GM23338 (cell line): Measurements from ENCODE around the gene ZIC5. TPM values are rescaled to one million over a fixed set of nuclear protein-coding genes. Genes with fewer than 3 reads are reported as not detected.
A peak's percentile ranks its signal among the peaks of the same experiment; 100 is the strongest.

Experiments
- ATAC-seq: fragments of 200-7000 bp; cut with Tn5 transposase; 3 replicates; pipeline ENCODE4 v1.9.1; 2020
- DNase-seq: peaks from one replicate; pipeline ENCODE4 v3.0.0-alpha.2; 2015; ENCODE audit warnings: low spot score
- H2AFZ ChIP-seq: fragments of 200-600 bp; sonication (generic); 2 replicates; pipeline ENCODE4 v1.8.0; 2016; ENCODE audit warnings: antibody characterized with exemption, mild to moderate bottlenecking, moderate library complexity
- H3F3A ChIP-seq: fragments of 200-600 bp; sonication (generic); replicated peaks from 2 replicates; pipeline ENCODE4 v1.8.0; 2017; ENCODE audit warnings: antibody characterized with exemption, mixed run types, low read depth
- H3K27ac ChIP-seq: fragments of 200-600 bp; sonication (generic); 2 replicates; pipeline ENCODE4 v1.6.1; 2016; ENCODE audit warnings: low read depth
- H3K27me3 ChIP-seq: fragments of 200-600 bp; sonication (generic); 2 replicates; pipeline ENCODE4 v1.8.0; 2016; ENCODE audit warnings: mild to moderate bottlenecking, mixed run types, moderate library complexity; ENCODE audit not compliant: insufficient read depth
- H3K36me3 ChIP-seq: fragments of 200-600 bp; sonication (generic); 2 replicates; pipeline ENCODE4 v1.8.0; 2016; ENCODE audit warnings: mild to moderate bottlenecking; ENCODE audit not compliant: insufficient read depth
- H3K4me1 ChIP-seq: fragments of 200-600 bp; sonication (generic); 2 replicates; pipeline ENCODE4 v1.8.0; 2016; ENCODE audit warnings: mild to moderate bottlenecking, moderate library complexity; ENCODE audit not compliant: insufficient read depth
- H3K4me2 ChIP-seq: fragments of 200-600 bp; sonication (generic); 2 replicates; pipeline ENCODE4 v1.7.1; 2017; ENCODE audit warnings: mixed run types
- H3K4me3 ChIP-seq: fragments of 200-600 bp; sonication (generic); 2 replicates; pipeline ENCODE4 v1.6.1; 2016; ENCODE audit warnings: mixed run types
- H3K79me2 ChIP-seq: fragments of 200-600 bp; sonication (generic); replicated peaks from 2 replicates; pipeline ENCODE4 v1.8.0; 2017; ENCODE audit warnings: mild to moderate bottlenecking; ENCODE audit not compliant: insufficient read depth
- H3K9me2 ChIP-seq: fragments of 200-600 bp; sonication (generic); 2 replicates; pipeline ENCODE4 v1.8.0; 2017; ENCODE audit not compliant: insufficient read depth
- H4K20me1 ChIP-seq: fragments of 200-600 bp; sonication (generic); replicated peaks from 2 replicates; pipeline ENCODE4 v1.8.0; 2017; ENCODE audit warnings: mild to moderate bottlenecking; ENCODE audit not compliant: insufficient read depth
- H3K27ac Mint-ChIP-seq: 2 replicates; pipeline ENCODE4 v1.8.0; 2020; ENCODE audit warnings: inconsistent platforms, mild to moderate bottlenecking, moderate library complexity, mixed read lengths
- H3K27me3 Mint-ChIP-seq: 3 replicates; pipeline ENCODE4 v1.8.0; 2022; ENCODE audit warnings: low read depth, mild to moderate bottlenecking, moderate library complexity, mixed read lengths, inconsistent platforms; ENCODE audit not compliant: insufficient read depth, poor library complexity
- H3K36me3 Mint-ChIP-seq: 3 replicates; pipeline ENCODE4 v1.8.0; 2021; ENCODE audit warnings: low read depth, mild to moderate bottlenecking, inconsistent platforms, moderate library complexity, mixed read lengths
- H3K4me1 Mint-ChIP-seq: 3 replicates; pipeline ENCODE4 v1.8.0; 2020; ENCODE audit warnings: mild to moderate bottlenecking, inconsistent platforms, mixed read lengths
- H3K4me3 Mint-ChIP-seq: 3 replicates; pipeline ENCODE4 v1.8.0; 2021; ENCODE audit warnings: moderate library complexity, mild to moderate bottlenecking, inconsistent platforms, mixed read lengths
- H3K9me3 Mint-ChIP-seq: 3 replicates; pipeline ENCODE4 v1.8.0; 2020; ENCODE audit warnings: moderate library complexity, mild to moderate bottlenecking, inconsistent platforms, mixed read lengths
- CREB1 ChIP-seq: fragments of 250-450 bp; sonication (Bioruptor Pico); IDR thresholded peaks from 2 replicates; pipeline ENCODE4 v1.5.0; 2020; ENCODE audit warnings: low read depth, mild to moderate bottlenecking, moderate library complexity
- EZH2 ChIP-seq: fragments of 200-600 bp; sonication (generic); IDR thresholded peaks from one replicate; pipeline ENCODE4 v1.8.0; 2017; ENCODE audit warnings: antibody characterized with exemption, mild to moderate bottlenecking, low read depth; ENCODE audit not compliant: unreplicated experiment
- JUNB ChIP-seq: IDR thresholded peaks from one replicate; pipeline ENCODE4 v1.6.1; 2016; ENCODE audit warnings: antibody characterized with exemption; ENCODE audit not compliant: unreplicated experiment
- NANOG ChIP-seq: IDR thresholded peaks from 2 replicates; pipeline ENCODE4 v1.6.1; 2016; ENCODE audit warnings: antibody characterized with exemption, borderline replicate concordance
- STAT1 ChIP-seq: IDR thresholded peaks from one replicate; pipeline ENCODE4 v1.6.1; 2016; ENCODE audit warnings: antibody characterized with exemption; ENCODE audit not compliant: unreplicated experiment
- ZNF114 ChIP-seq: fragments of 250-450 bp; sonication (Bioruptor Pico); IDR thresholded peaks from 2 replicates; pipeline ENCODE4 v1.5.0; 2020; ENCODE audit warnings: mild to moderate bottlenecking, moderate library complexity
- ZNF331 ChIP-seq: fragments of 250-450 bp; sonication (Bioruptor Pico); IDR thresholded peaks from 2 replicates; pipeline ENCODE4 v1.5.0; 2020; ENCODE audit warnings: low read depth, mild to moderate bottlenecking, moderate library complexity
- polyA plus RNA-seq: library from polyadenylated mRNA; unstranded; fragments of >200 nt; fragmentation: Nextera tagmentation; extraction: Ambion mirVana; gene quantifications from 2 replicates; pipeline ENCODE4 v1.2.1, GENCODE V29; 2016
- total RNA-seq: library from RNA; depleted of rRNA; stranded (reverse); fragments of >200 nt; shearing (Covaris generic); gene quantifications from 2 replicates; pipeline ENCODE4 v1.2.3, GENCODE V29; 2014
- TF ChIP-seq, protein P1 (sequence below): fragments of 250-450 bp; sonication (Bioruptor Pico); IDR thresholded peaks from 2 replicates; pipeline ENCODE4 v1.5.0; 2020; ENCODE audit warnings: mild to moderate bottlenecking, moderate library complexity
- TF ChIP-seq, protein P2 (sequence below), 2 experiments: fragments of 200-600 bp in 1 of 2; sonication (generic) in 1 of 2; conservative IDR thresholded peaks; 2 replicates each; pipeline versions ENCODE4 v1.5.1 to v1.6.1; 2016 to 2017; ENCODE audit warnings: antibody characterized with exemption in 2 of 2, low read depth in 2 of 2, mild to moderate bottlenecking in 2 of 2, moderate library complexity in 1 of 2
- TF ChIP-seq, protein P3 (sequence below): IDR thresholded peaks from one replicate; pipeline ENCODE4 v1.6.1; 2018; ENCODE audit warnings: antibody characterized with exemption; ENCODE audit not compliant: unreplicated experiment
- TF ChIP-seq, protein P4 (sequence below): IDR thresholded peaks from 2 replicates; pipeline ENCODE4 v1.6.1; 2016; ENCODE audit warnings: antibody characterized with exemption

The ZIC5 gene
- total and polyA plus RNA-seq, 2 experiments from 2014 or later = 14.1 to 28.0 TPM

DNA sequence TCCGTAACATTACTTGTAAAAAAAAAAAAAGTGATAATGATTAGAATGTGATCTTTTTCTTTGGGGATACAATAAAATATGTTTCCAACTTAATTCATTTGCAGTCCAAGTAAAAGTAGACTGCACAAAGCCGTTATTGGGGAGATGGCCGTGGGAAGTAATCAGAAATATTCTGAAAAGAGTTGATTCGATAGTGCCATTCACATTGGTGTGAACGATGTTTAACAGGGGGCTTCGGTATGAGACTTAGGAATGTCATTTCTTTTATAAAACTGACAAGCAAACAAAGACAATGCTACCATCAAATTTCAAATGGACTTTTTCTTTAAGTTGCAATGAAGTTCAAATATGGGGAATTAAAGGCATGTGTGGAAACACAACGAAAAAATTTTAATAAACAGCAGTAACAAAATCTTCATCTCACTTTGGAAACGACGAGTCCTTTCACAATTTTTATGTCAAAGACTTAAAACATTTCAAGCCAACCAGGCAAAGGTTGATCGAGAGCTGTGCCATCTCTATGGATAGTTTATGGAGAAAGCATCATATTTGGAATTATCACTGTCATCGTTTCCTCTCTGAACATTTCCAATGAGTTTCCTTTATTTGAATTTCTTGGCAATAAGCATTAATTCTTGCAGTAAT is 1.7 kb upstream of the ZIC5 start:
- peaks cover 56% of the 10 kb centered on the region for H3K27me3 ChIP-seq
- H3K4me3 ChIP-seq = peak overlapping the region; percentile 63
- no peak for TF ChIP-seq NANOG
- no peak for TF ChIP-seq ZNF114
- no peak for TF ChIP-seq ZNF331
- TF ChIP-seq JUNB = no peak
- no peak for TF ChIP-seq STAT1
- TF ChIP-seq CREB1 = no peak
- TF ChIP-seq, protein P1, sequence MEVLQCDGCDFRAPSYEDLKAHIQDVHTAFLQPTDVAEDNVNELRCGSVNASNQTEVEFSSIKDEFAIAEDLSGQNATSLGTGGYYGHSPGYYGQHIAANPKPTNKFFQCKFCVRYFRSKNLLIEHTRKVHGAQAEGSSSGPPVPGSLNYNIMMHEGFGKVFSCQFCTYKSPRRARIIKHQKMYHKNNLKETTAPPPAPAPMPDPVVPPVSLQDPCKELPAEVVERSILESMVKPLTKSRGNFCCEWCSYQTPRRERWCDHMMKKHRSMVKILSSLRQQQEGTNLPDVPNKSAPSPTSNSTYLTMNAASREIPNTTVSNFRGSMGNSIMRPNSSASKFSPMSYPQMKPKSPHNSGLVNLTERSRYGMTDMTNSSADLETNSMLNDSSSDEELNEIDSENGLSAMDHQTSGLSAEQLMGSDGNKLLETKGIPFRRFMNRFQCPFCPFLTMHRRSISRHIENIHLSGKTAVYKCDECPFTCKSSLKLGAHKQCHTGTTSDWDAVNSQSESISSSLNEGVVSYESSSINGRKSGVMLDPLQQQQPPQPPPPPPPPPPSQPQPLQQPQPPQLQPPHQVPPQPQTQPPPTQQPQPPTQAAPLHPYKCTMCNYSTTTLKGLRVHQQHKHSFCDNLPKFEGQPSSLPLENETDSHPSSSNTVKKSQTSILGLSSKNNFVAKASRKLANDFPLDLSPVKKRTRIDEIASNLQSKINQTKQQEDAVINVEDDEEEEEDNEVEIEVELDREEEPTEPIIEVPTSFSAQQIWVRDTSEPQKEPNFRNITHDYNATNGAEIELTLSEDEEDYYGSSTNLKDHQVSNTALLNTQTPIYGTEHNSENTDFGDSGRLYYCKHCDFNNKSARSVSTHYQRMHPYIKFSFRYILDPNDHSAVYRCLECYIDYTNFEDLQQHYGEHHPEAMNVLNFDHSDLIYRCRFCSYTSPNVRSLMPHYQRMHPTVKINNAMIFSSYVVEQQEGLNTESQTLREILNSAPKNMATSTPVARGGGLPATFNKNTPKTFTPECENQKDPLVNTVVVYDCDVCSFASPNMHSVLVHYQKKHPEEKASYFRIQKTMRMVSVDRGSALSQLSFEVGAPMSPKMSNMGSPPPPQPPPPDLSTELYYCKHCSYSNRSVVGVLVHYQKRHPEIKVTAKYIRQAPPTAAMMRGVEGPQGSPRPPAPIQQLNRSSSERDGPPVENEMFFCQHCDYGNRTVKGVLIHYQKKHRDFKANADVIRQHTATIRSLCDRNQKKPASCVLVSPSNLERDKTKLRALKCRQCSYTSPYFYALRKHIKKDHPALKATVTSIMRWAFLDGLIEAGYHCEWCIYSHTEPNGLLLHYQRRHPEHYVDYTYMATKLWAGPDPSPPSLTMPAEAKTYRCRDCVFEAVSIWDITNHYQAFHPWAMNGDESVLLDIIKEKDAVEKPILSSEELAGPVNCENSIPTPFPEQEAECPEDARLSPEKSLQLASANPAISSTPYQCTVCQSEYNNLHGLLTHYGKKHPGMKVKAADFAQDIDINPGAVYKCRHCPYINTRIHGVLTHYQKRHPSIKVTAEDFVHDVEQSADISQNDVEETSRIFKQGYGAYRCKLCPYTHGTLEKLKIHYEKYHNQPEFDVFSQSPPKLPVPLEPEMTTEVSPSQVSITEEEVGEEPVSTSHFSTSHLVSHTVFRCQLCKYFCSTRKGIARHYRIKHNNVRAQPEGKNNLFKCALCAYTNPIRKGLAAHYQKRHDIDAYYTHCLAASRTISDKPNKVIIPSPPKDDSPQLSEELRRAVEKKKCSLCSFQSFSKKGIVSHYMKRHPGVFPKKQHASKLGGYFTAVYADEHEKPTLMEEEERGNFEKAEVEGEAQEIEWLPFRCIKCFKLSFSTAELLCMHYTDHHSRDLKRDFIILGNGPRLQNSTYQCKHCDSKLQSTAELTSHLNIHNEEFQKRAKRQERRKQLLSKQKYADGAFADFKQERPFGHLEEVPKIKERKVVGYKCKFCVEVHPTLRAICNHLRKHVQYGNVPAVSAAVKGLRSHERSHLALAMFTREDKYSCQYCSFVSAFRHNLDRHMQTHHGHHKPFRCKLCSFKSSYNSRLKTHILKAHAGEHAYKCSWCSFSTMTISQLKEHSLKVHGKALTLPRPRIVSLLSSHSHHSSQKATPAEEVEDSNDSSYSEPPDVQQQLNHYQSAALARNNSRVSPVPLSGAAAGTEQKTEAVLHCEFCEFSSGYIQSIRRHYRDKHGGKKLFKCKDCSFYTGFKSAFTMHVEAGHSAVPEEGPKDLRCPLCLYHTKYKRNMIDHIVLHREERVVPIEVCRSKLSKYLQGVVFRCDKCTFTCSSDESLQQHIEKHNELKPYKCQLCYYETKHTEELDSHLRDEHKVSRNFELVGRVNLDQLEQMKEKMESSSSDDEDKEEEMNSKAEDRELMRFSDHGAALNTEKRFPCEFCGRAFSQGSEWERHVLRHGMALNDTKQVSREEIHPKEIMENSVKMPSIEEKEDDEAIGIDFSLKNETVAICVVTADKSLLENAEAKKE (CRISPR knock-in tag) = no peak
- TF ChIP-seq, protein P2, sequence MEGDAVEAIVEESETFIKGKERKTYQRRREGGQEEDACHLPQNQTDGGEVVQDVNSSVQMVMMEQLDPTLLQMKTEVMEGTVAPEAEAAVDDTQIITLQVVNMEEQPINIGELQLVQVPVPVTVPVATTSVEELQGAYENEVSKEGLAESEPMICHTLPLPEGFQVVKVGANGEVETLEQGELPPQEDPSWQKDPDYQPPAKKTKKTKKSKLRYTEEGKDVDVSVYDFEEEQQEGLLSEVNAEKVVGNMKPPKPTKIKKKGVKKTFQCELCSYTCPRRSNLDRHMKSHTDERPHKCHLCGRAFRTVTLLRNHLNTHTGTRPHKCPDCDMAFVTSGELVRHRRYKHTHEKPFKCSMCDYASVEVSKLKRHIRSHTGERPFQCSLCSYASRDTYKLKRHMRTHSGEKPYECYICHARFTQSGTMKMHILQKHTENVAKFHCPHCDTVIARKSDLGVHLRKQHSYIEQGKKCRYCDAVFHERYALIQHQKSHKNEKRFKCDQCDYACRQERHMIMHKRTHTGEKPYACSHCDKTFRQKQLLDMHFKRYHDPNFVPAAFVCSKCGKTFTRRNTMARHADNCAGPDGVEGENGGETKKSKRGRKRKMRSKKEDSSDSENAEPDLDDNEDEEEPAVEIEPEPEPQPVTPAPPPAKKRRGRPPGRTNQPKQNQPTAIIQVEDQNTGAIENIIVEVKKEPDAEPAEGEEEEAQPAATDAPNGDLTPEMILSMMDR (conservative IDR thresholded peaks at IDR 0.05; ENCODE audit: low read depth in 2 of 2) = no peak
- TF ChIP-seq, protein P3, sequence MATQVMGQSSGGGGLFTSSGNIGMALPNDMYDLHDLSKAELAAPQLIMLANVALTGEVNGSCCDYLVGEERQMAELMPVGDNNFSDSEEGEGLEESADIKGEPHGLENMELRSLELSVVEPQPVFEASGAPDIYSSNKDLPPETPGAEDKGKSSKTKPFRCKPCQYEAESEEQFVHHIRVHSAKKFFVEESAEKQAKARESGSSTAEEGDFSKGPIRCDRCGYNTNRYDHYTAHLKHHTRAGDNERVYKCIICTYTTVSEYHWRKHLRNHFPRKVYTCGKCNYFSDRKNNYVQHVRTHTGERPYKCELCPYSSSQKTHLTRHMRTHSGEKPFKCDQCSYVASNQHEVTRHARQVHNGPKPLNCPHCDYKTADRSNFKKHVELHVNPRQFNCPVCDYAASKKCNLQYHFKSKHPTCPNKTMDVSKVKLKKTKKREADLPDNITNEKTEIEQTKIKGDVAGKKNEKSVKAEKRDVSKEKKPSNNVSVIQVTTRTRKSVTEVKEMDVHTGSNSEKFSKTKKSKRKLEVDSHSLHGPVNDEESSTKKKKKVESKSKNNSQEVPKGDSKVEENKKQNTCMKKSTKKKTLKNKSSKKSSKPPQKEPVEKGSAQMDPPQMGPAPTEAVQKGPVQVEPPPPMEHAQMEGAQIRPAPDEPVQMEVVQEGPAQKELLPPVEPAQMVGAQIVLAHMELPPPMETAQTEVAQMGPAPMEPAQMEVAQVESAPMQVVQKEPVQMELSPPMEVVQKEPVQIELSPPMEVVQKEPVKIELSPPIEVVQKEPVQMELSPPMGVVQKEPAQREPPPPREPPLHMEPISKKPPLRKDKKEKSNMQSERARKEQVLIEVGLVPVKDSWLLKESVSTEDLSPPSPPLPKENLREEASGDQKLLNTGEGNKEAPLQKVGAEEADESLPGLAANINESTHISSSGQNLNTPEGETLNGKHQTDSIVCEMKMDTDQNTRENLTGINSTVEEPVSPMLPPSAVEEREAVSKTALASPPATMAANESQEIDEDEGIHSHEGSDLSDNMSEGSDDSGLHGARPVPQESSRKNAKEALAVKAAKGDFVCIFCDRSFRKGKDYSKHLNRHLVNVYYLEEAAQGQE = no peak
- TF ChIP-seq EZH2 = no peak
- TF ChIP-seq, protein P4, sequence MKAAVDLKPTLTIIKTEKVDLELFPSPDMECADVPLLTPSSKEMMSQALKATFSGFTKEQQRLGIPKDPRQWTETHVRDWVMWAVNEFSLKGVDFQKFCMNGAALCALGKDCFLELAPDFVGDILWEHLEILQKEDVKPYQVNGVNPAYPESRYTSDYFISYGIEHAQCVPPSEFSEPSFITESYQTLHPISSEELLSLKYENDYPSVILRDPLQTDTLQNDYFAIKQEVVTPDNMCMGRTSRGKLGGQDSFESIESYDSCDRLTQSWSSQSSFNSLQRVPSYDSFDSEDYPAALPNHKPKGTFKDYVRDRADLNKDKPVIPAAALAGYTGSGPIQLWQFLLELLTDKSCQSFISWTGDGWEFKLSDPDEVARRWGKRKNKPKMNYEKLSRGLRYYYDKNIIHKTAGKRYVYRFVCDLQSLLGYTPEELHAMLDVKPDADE = no peak
- H2AFZ ChIP-seq = no peak overlapping the region
- peak overlapping the region; percentile 80 for H3K4me3 Mint-ChIP-seq
- H3F3A ChIP-seq = peaks cover 13% of the 10 kb centered on the region; the same call in 1 of the 2 replicates
- peaks cover 4% of the 10 kb centered on the region; the same call in 1 of the 3 replicates for H3K9me3 Mint-ChIP-seq
- peaks cover 18% of the 10 kb centered on the region for H3K79me2 ChIP-seq
- peaks cover 61% of the 10 kb centered on the region for H3K4me1 Mint-ChIP-seq
- no peak overlapping the region for H3K27ac ChIP-seq
- H3K4me1 ChIP-seq = peaks cover 53% of the 10 kb centered on the region
- H3K27me3 Mint-ChIP-seq = peaks cover 57% of the 10 kb centered on the region
- peaks cover 14% of the 10 kb centered on the region for H3K36me3 Mint-ChIP-seq
- H3K27ac Mint-ChIP-seq = no peak overlapping the region
- no peak for DNase-seq
- peak overlapping the region; percentile 90 for H3K4me2 ChIP-seq
- H3K9me2 ChIP-seq = no peaks in the 10 kb centered on the region
- peaks cover 5% of the 10 kb centered on the region; the same call in 1 of the 2 replicates for H4K20me1 ChIP-seq
- ATAC-seq = no peak
- no peaks in the 10 kb centered on the region for H3K36me3 ChIP-seq
